NCI-H146 treated with DMSO at 0.1 percent for 48 hours (cell line): ENCODE measurements around the gene PRKG1.

Experiments
- DNase-seq: peaks from one replicate; lab custom pipeline; 2025; ENCODE audit not compliant: unreplicated experiment; lab: John Stamatoyannopoulos, UW

The PRKG1 gene

GRCh38 chr10:51076299-51076841, 2.1 kb downstream of the PRKG1 start:
- no peak for DNase-seq

- DNase-seq: no peak
Measured at GRCh38 chr10:51077074-51077473, 2.8 kb downstream of the PRKG1 start.

- no peak for DNase-seq
Measured at GRCh38 chr10:51077507-51077906, 3.2 kb downstream of the PRKG1 start.

GRCh38 chr10:51079331-51079730, 5.0 kb downstream of the PRKG1 start:
- no peak for DNase-seq

- no peak for DNase-seq
Measured at GRCh38 chr10:51079766-51080165, 5.5 kb downstream of the PRKG1 start.

- no peak for DNase-seq
Measured at GRCh38 chr10:51080311-51081006, 6.2 kb downstream of the PRKG1 start.

GRCh38 chr10:51082857-51083256, 8.6 kb downstream of the PRKG1 start:
- no peak for DNase-seq

- no peak for DNase-seq
Measured at GRCh38 chr10:51083356-51083853, 9.1 kb downstream of the PRKG1 start.

- no peak for DNase-seq
Measured at GRCh38 chr10:51085204-51085603, 10.9 kb downstream of the PRKG1 start.

GRCh38 chr10:51086710-51087109, 12.4 kb downstream of the PRKG1 start:
- DNase-seq: no peak

- no peak for DNase-seq
Measured at GRCh38 chr10:51087114-51087513, 12.8 kb downstream of the PRKG1 start.

- no peak for DNase-seq
Measured at GRCh38 chr10:51090190-51090589, 15.9 kb downstream of the PRKG1 start.

GRCh38 chr10:51092402-51092801, 18.1 kb downstream of the PRKG1 start:
- DNase-seq: no peak

- DNase-seq: no peak
Measured at GRCh38 chr10:51095444-51095843, 21.2 kb downstream of the PRKG1 start.

GRCh38 chr10:51097546-51097945, 23.3 kb downstream of the PRKG1 start:
- no peak for DNase-seq

GRCh38 chr10:51100221-51100620, 25.9 kb downstream of the PRKG1 start:
- DNase-seq: no peak

- DNase-seq: no peak
Measured at GRCh38 chr10:51103554-51104217, 29.4 kb downstream of the PRKG1 start.

GRCh38 chr10:51106311-51106945, 32.1 kb downstream of the PRKG1 start:
- no peak for DNase-seq

GRCh38 chr10:51108406-51108805, 34.1 kb downstream of the PRKG1 start:
- no peak for DNase-seq

GRCh38 chr10:51109801-51110533, 35.7 kb downstream of the PRKG1 start:
- no peak for DNase-seq

GRCh38 chr10:51112013-51112412, 37.7 kb downstream of the PRKG1 start:
- DNase-seq: no peak
